Right atrium auricular region (tissue), 2 donors: ENCODE measurements around the gene PHACTR2. TPM values are rescaled to one million over a fixed set of nuclear protein-coding genes. Genes with fewer than 3 reads are reported as not detected.
"Not testable (repeated sequence)": the region's sequence is repeated elsewhere in the genome, so short reads cannot be mapped to it uniquely, and the experiment has no call there.

Experiments used
- DNase-seq: peaks from one replicate; pipeline ENCODE4 v3.0.0-alpha.2; 2019; ENCODE audit warnings: low spot score
- H3K27ac ChIP-seq, 2 donors: fragments of 200-600 bp; sonication (generic); 1 replicate in 1 of 2; 2 replicates in 1 of 2; pipeline ENCODE4 v1.5.1; 2016 to 2019
- H3K27me3 ChIP-seq, 2 donors: fragments of 200-600 bp; sonication (generic); one replicate each; pipeline versions ENCODE4 v1.5.1 to v1.6.0; 2017 to 2019
- H3K36me3 ChIP-seq: fragments of 200-600 bp; sonication (generic); one replicate; pipeline ENCODE4 v1.5.1; 2016
- H3K4me1 ChIP-seq, 2 donors: fragments of 200-600 bp; sonication (generic); one replicate each; pipeline versions ENCODE4 v1.5.1 to v1.6.0; 2017 to 2019
- H3K4me3 ChIP-seq, 2 donors: fragments of 200-600 bp; sonication (generic); 1 replicate in 1 of 2; 2 replicates in 1 of 2; pipeline ENCODE4 v1.5.1; 2017 to 2019; ENCODE audit warnings: mild to moderate bottlenecking in 1 of 2, moderate library complexity in 1 of 2
- H3K9me3 ChIP-seq, 2 donors: fragments of 200-600 bp; sonication (generic); one replicate each; pipeline ENCODE4 v1.5.1; 2019
- total RNA-seq, 2 donors: library from RNA; depleted of rRNA; stranded (reverse); fragments of >200 nt; gene quantifications; one replicate each; pipeline ENCODE4 v1.1.0, GENCODE V29; 2016
- TF ChIP-seq, protein P1 (sequence below), 2 donors: fragments of 200-600 bp; sonication (generic); IDR thresholded peaks; one replicate each; pipeline ENCODE4 v1.5.1; 2019; ENCODE audit warnings: antibody characterized with exemption in 2 of 2

PHACTR2 gene
- total RNA-seq, 2 donors from 2014 or later, result 47.6 to 54.4 TPM

DNA sequence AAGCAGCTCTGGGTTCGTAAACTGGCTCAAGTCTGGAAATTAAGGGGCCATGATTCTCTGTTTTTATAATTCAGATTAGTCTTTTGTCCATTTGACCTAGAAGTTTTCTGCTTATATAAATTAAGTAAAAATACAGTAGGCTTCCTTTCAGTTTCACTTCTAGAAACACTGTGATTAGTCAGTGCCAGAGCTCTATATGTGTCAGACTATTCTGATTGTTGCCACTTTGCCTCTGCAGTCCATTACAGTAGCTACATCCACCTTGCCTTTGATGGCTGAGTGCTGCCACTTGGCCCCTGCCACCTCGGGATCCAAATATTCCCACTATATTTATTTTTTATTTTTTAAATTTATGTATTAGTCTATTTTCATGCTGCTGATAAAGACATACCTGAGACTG is 194.4 kb downstream of the PHACTR2 start:
- no peak overlapping the region for H3K4me3 ChIP-seq
- TF ChIP-seq, protein P1, sequence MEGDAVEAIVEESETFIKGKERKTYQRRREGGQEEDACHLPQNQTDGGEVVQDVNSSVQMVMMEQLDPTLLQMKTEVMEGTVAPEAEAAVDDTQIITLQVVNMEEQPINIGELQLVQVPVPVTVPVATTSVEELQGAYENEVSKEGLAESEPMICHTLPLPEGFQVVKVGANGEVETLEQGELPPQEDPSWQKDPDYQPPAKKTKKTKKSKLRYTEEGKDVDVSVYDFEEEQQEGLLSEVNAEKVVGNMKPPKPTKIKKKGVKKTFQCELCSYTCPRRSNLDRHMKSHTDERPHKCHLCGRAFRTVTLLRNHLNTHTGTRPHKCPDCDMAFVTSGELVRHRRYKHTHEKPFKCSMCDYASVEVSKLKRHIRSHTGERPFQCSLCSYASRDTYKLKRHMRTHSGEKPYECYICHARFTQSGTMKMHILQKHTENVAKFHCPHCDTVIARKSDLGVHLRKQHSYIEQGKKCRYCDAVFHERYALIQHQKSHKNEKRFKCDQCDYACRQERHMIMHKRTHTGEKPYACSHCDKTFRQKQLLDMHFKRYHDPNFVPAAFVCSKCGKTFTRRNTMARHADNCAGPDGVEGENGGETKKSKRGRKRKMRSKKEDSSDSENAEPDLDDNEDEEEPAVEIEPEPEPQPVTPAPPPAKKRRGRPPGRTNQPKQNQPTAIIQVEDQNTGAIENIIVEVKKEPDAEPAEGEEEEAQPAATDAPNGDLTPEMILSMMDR (IDR thresholded peaks at IDR 0.05), result no peak
- peaks cover 0 to 9% of the 10 kb centered on the region in 2 donors for H3K9me3 ChIP-seq
- no peaks in the 10 kb centered on the region for H3K4me1 ChIP-seq
- DNase-seq, result no peak
- H3K36me3 ChIP-seq, result no peaks in the 10 kb centered on the region
- H3K27ac ChIP-seq, result no peak overlapping the region
- no peaks in the 10 kb centered on the region for H3K27me3 ChIP-seq

DNA sequence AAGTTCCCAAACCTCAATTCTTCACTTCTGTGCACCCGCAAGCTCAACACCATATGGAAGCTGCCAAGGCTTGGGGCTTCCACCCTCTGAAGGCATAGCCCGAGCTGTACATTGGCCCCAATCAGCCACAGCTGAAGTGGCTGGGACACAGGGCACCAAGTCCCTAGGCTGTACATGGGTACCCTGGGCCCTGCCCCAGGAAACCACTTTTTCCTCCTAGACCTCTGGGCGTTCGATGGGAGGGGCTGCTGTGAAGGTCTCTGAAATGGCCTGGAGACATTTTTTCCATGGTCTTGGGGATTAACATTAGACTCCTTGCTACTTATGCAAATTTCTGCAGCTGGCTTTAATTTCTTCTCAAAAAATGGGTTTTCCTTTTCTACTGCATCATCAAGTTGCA is 195.8 kb downstream of the PHACTR2 start:
- H3K9me3 ChIP-seq, result peaks cover 0 to 16% of the 10 kb centered on the region in 2 donors
- H3K36me3 ChIP-seq, H3K4me1 ChIP-seq, DNase-seq, H3K27me3 ChIP-seq, H3K4me3 ChIP-seq, H3K27ac ChIP-seq: not testable (repeated sequence)

DNA sequence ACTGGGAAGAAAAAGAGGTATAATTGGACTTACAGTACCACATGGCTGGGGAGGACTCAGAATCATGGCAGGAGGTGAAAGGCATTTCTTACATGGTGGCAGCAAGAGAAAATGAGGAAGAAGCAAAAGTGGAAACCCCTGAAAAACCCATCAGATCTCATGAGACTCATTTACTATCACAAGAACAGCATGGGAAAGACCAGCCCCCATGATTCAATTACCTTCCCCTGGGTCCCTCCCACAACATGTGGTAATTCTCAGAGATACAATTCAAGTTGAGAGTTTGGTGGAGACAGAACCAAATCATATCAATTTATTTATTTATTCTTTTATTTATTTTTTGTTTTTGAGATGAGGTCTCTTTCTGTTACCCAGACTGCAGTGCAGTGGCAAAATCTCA is 196.7 kb downstream of the PHACTR2 start:
- H3K9me3 ChIP-seq, result peaks cover 0 to 18% of the 10 kb centered on the region in 2 donors
- not testable (repeated sequence) for H3K36me3 ChIP-seq, H3K4me3 ChIP-seq, H3K27ac ChIP-seq, H3K27me3 ChIP-seq, DNase-seq, H3K4me1 ChIP-seq

DNA sequence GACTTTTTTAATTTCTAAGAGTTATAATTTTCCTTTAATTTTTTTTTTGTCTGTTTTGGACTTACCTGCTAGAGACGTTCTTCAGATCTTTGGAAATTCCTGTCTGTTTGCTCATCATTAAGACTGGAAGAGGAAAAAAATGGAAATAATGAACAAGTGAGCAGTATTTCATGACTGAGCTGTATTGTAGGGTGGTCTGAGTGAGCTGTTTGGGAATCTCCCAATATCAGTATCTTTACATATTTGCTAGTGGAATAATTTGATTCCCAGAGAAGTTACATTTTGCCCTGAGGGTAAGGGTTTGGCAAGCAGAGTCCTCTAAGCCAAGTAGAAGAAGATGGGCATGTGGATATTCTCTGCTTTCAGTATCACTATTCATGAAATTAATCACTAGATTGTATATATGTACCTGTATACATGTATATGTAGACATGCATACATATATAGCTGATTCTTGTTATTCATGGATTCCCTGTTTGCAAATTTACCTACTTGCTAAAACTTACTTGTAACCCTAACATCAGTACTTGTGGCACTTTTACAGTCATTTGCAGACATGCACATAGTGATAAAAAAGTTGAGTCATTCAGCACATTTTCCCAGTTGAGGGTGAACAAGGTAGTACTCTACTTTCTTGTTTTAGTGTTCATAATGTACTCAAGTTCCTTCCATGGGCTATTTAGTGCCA is 200.0 kb downstream of the PHACTR2 start:
- TF ChIP-seq, protein P1 (IDR thresholded peaks at IDR 0.05), result no peak
- H3K4me1 ChIP-seq, result no peaks in the 10 kb centered on the region
- no peak overlapping the region for H3K27ac ChIP-seq
- DNase-seq, result no peak
- H3K9me3 ChIP-seq, result peaks cover 0 to 18% of the 10 kb centered on the region in 2 donors
- H3K27me3 ChIP-seq, result no peaks in the 10 kb centered on the region
- H3K36me3 ChIP-seq, result no peaks in the 10 kb centered on the region
- no peak overlapping the region for H3K4me3 ChIP-seq

DNA sequence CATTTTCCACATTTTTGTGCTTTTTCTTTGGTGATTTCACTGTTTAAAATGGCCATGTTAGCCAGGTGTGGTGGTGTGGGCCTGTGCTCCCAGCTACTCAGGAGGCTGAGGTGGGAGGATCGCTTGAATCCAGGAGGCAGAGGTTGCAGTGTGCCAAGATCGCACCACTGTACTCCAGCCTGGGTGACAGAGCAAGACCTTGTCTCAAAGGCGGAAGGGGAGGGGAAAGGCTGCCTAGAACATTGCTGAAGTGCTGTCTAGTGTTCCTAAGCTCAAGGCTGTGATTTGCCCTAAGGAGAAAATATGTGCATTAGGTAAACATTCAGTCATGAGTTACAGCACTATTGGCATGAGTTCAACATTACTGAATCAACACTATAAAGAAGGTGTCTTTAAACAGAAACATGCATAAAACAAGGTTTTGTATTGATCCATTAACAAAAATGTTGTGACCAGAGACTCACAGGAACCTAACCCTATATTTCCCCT is 200.6 kb downstream of the PHACTR2 start:
- Histone ChIP-seq H3K27me3 (no peaks in the 10 kb centered on the region), H3K27ac (no peak overlapping the region), H3K4me1 (no peaks in the 10 kb centered on the region), H3K9me3 (peaks cover 0 to 18% of the 10 kb centered on the region in 2 donors), H3K36me3 (no peaks in the 10 kb centered on the region), H3K4me3 (no peak overlapping the region)
- DNase-seq, result no peak
- TF ChIP-seq, protein P1 (IDR thresholded peaks at IDR 0.05), result no peak

DNA sequence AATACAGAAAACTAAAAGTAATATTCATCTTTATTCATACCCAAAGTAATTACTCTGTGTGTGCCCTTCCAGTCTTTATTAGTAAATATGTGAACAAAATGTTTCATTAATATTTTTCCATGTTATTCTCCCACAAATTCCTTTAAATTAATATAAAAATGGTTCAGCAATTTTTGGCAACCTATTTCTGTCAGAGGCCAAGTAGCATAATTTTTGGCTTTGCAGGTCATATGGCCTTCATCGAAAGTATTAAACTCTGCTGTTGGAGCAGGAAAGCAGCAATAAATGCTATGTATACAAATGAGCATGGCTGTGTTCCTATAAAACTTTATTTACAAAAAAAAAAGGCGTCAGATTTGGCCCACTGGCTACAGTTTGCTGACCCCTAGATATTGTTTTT is 202.6 kb downstream of the PHACTR2 start:
- TF ChIP-seq, protein P1 (IDR thresholded peaks at IDR 0.05), result no peak
- no peak overlapping the region for H3K4me3 ChIP-seq
- H3K4me1 ChIP-seq, result no peaks in the 10 kb centered on the region
- H3K9me3 ChIP-seq, result peaks cover 0 to 15% of the 10 kb centered on the region in 2 donors
- H3K27me3 ChIP-seq, result no peaks in the 10 kb centered on the region
- DNase-seq, result no peak
- H3K27ac ChIP-seq, result no peak overlapping the region
- no peaks in the 10 kb centered on the region for H3K36me3 ChIP-seq

Other genes starting within 250 kb of the PHACTR2 start
- gene ADAT2, start 227.3 kb upstream of the PHACTR2 start, total RNA-seq, result 1 to 10 TPM; 1.0 to 2.2 TPM
- gene PEX3, start 227.2 kb upstream of the PHACTR2 start, total RNA-seq, result 10 to 100 TPM in 1 of 2 donors, 1 to 10 TPM in 1; 8.4 to 14.9 TPM
- gene FUCA2, start 166.2 kb upstream of the PHACTR2 start, total RNA-seq, result 10 to 100 TPM; 17.3 to 27.3 TPM
- 1 to 10 TPM; 8.4 to 9.1 TPM for gene LTV1, start 165.4 kb downstream of the PHACTR2 start, total RNA-seq
- not detected for gene ZC2HC1B, start 186.5 kb downstream of the PHACTR2 start, total RNA-seq